Neuronal stem cell (in vitro differentiated cells): ENCODE measurements around the gene PRPF8.
A peak's percentile ranks its signal among the peaks of the same experiment; 100 is the strongest.

Source experiments
- DNase-seq: peaks from one replicate; pipeline ENCODE4 v3.0.0-alpha.2; 2013; ENCODE audit warnings: low spot score
- H2AFZ ChIP-seq: one replicate; pipeline ENCODE4 v1.6.1; 2013; ENCODE audit warnings: mild to moderate bottlenecking, low read length, inconsistent platforms
- H2AK5ac ChIP-seq: 2 replicates; pipeline ENCODE4 v1.6.1; 2013; ENCODE audit warnings: low read depth, mild to moderate bottlenecking, inconsistent platforms, low read length, moderate library complexity, mixed read lengths
- H2BK120ac ChIP-seq: 2 replicates; pipeline ENCODE4 v1.6.1; 2013; ENCODE audit warnings: low read depth, mild to moderate bottlenecking, inconsistent platforms, low read length, moderate library complexity, mixed read lengths
- H2BK12ac ChIP-seq: one replicate; pipeline ENCODE4 v1.6.1; 2013; ENCODE audit warnings: low read length, inconsistent platforms
- H2BK15ac ChIP-seq: 2 replicates; pipeline ENCODE4 v1.6.1; 2013; ENCODE audit warnings: mild to moderate bottlenecking, low read length, inconsistent platforms, mixed read lengths
- H2BK5ac ChIP-seq: one replicate; pipeline ENCODE4 v1.6.1; 2013; ENCODE audit warnings: inconsistent platforms, mild to moderate bottlenecking, low read length, moderate library complexity
- H3K14ac ChIP-seq: one replicate; pipeline ENCODE4 v1.6.1; 2013; ENCODE audit warnings: low read length, inconsistent platforms
- H3K18ac ChIP-seq: 2 replicates; pipeline ENCODE4 v1.6.1; 2013; ENCODE audit warnings: low read length, inconsistent platforms
- H3K23ac ChIP-seq: 2 replicates; pipeline ENCODE4 v1.6.1; 2013; ENCODE audit warnings: low read depth, mild to moderate bottlenecking, mixed read lengths, low read length, inconsistent platforms; ENCODE audit not compliant: poor library complexity
- H3K27ac ChIP-seq: replicated peaks from 3 replicates; pipeline ENCODE4 v1.5.1; 2013; ENCODE audit warnings: low read length, inconsistent platforms
- H3K27me3 ChIP-seq, 3 experiments: 2 replicates each; pipeline ENCODE4 v1.6.1; 2013; ENCODE audit warnings: low read length in 3 of 3, mild to moderate bottlenecking in 2 of 3, inconsistent platforms in 1 of 3, low read depth in 1 of 3, mixed read lengths in 1 of 3, moderate library complexity in 1 of 3; ENCODE audit not compliant: control insufficient read depth in 3 of 3, insufficient read depth in 3 of 3
- H3K36me3 ChIP-seq, 2 donors: replicated peaks in 1 of 2; 2 replicates each; pipeline ENCODE4 v1.6.1; 2013; ENCODE audit warnings: low read length in 2 of 2; ENCODE audit not compliant: control insufficient read depth in 2 of 2, insufficient read depth in 2 of 2
- H3K4ac ChIP-seq: 2 replicates; pipeline ENCODE4 v1.6.1; 2013; ENCODE audit warnings: inconsistent platforms, mild to moderate bottlenecking, low read length, moderate library complexity
- H3K4me1 ChIP-seq, 2 donors: 1 replicate in 1 of 2; 2 replicates in 1 of 2; pipeline ENCODE4 v1.6.1; 2013; ENCODE audit warnings: low read length in 2 of 2, low read depth in 1 of 2; ENCODE audit not compliant: control insufficient read depth in 2 of 2, insufficient read depth in 1 of 2
- H3K4me2 ChIP-seq: one replicate; pipeline ENCODE4 v1.6.1; 2013; ENCODE audit warnings: mild to moderate bottlenecking, low read length, inconsistent platforms; ENCODE audit not compliant: insufficient read depth, poor library complexity, severe bottlenecking
- H3K4me3 ChIP-seq, 2 donors: 2 replicates each; pipeline ENCODE4 v1.5.1; 2013; ENCODE audit warnings: low read length in 2 of 2, mild to moderate bottlenecking in 2 of 2, inconsistent platforms in 1 of 2, moderate library complexity in 1 of 2
- H3K79me1 ChIP-seq: one replicate; pipeline ENCODE4 v1.6.1; 2013; ENCODE audit warnings: low read depth, mild to moderate bottlenecking, inconsistent platforms, low read length, moderate library complexity
- H3K9ac ChIP-seq: one replicate; pipeline ENCODE4 v1.6.1; 2013; ENCODE audit warnings: mild to moderate bottlenecking, low read depth, low read length, inconsistent platforms; ENCODE audit not compliant: poor library complexity
- H3K9me3 ChIP-seq, 2 donors: replicated peaks in 1 of 2; 2 replicates each; pipeline versions ENCODE3 to v1.6.1; 2013; ENCODE audit warnings: low read length in 2 of 2, mild to moderate bottlenecking in 2 of 2, inconsistent platforms in 1 of 2, low read depth in 1 of 2, mixed read lengths in 1 of 2, moderate library complexity in 1 of 2; ENCODE audit not compliant: control insufficient read depth in 2 of 2, insufficient read depth in 1 of 2
- H4K8ac ChIP-seq: one replicate; pipeline ENCODE4 v1.6.1; 2013; ENCODE audit warnings: low read depth, mild to moderate bottlenecking, inconsistent platforms, low read length, moderate library complexity
- H4K91ac ChIP-seq: one replicate; pipeline ENCODE4 v1.6.1; 2013; ENCODE audit warnings: low read length, low read depth, mild to moderate bottlenecking, inconsistent platforms; ENCODE audit not compliant: poor library complexity
- WGBS, 2 donors: extraction: QIAGEN DNeasy Blood & Tissue Kit; methylation state at CpG; one replicate each; pipeline ENCODE4 v1.1.7; 2013; ENCODE audit warnings: missing lambda C conversion rate in 2 of 2, mixed read lengths in 1 of 2; ENCODE audit not compliant: insufficient read length in 2 of 2, insufficient replicate concordance in 1 of 2; ENCODE audit errors: extremely low coverage in 2 of 2; 5-methylcytosine and 5-hydroxymethylcytosine counted together

Gene PRPF8

GRCh38 chr17:1643999-1644492 is 40.6 kb downstream of the PRPF8 start:
- WGBS, 2 donors = no CpG with 5 or more reads among the region's 13 CpGs
- H3K14ac ChIP-seq = no peak overlapping the region
- H3K27ac ChIP-seq = no peak overlapping the region
- no peak overlapping the region for H2AFZ ChIP-seq
- H2AK5ac ChIP-seq = peak overlapping the region; percentile 96
- H3K4me2 ChIP-seq = peak overlapping the region; percentile 94
- H2BK5ac ChIP-seq = peak overlapping the region; percentile 48
- peak overlapping the region; percentile 99 for H2BK12ac ChIP-seq
- no peak overlapping the region for H3K9ac ChIP-seq
- H3K4me3 ChIP-seq = peak overlapping the region in 1 of 2 donors; percentile 35
- peak overlapping the region; percentile 89 for H2BK15ac ChIP-seq
- H2BK120ac ChIP-seq = no peak overlapping the region
- peak overlapping the region; percentile 95 for H3K18ac ChIP-seq
- peaks cover 2% of the 10 kb centered on the region for H3K79me1 ChIP-seq
- peaks cover 0 to 5% of the 10 kb centered on the region in 2 donors for H3K36me3 ChIP-seq
- no peak for DNase-seq
- H3K4me1 ChIP-seq = peaks cover 15 to 40% of the 10 kb centered on the region in 2 donors
- H3K27me3 ChIP-seq = peaks cover 0 to 27% (median 0%) of the 10 kb centered on the region in 3 experiments
- H3K4ac ChIP-seq = no peak overlapping the region
- H4K91ac ChIP-seq = no peak overlapping the region
- no peak overlapping the region for H4K8ac ChIP-seq
- H3K23ac ChIP-seq = peak overlapping the region; percentile 73
- H3K9me3 ChIP-seq = peaks cover 0 to 2% of the 10 kb centered on the region in 2 donors

- Histone ChIP-seq H4K8ac (no peak overlapping the region), H4K91ac (no peak overlapping the region), H3K23ac (peak overlapping the region; percentile 73), H2BK15ac (peak overlapping the region; percentile 89), H3K27ac (no peak overlapping the region), H3K4ac (no peak overlapping the region), H3K4me2 (peak overlapping the region; percentile 94), H2AFZ (no peak overlapping the region), H3K36me3 (peaks cover 0 to 5% of the 10 kb centered on the region in 2 donors), H3K14ac (peak overlapping the region; percentile 94), H3K9me3 (peaks cover 0 to 2% of the 10 kb centered on the region in 2 donors), H3K79me1 (peaks cover 2% of the 10 kb centered on the region), H2BK120ac (no peak overlapping the region), H2BK12ac (peak overlapping the region; percentile 99), H2BK5ac (peak overlapping the region; percentile 48), H3K18ac (peak overlapping the region; percentile 95), H3K27me3 (peaks cover 0 to 27% (median 0%) of the 10 kb centered on the region in 3 experiments), H3K9ac (peak overlapping the region; percentile 86), H3K4me1 (peaks cover 18 to 46% of the 10 kb centered on the region in 2 donors), H2AK5ac (peak overlapping the region; percentile 96), H3K4me3 (peak overlapping the region in 1 of 2 donors; percentile 76)
- no CpG with 5 or more reads among the region's 90 CpGs for WGBS, 2 donors
- peak; percentile 45 for DNase-seq
Observed at GRCh38 chr17:1643293-1643998, 41.2 kb downstream of the PRPF8 start.

GRCh38 chr17:1641065-1641403 is 43.6 kb downstream of the PRPF8 start:
- peak overlapping the region; percentile 54 for H2BK5ac ChIP-seq
- no peak overlapping the region for H3K27ac ChIP-seq
- peaks cover 22 to 45% of the 10 kb centered on the region in 2 donors for H3K4me1 ChIP-seq
- H2AK5ac ChIP-seq = peak overlapping the region; percentile 96
- H3K27me3 ChIP-seq = peaks cover 0 to 19% (median 0%) of the 10 kb centered on the region in 3 experiments
- no peak overlapping the region for H3K4ac ChIP-seq
- H3K23ac ChIP-seq = no peak overlapping the region
- H2BK12ac ChIP-seq = no peak overlapping the region
- no peak overlapping the region for H4K8ac ChIP-seq
- no peak overlapping the region for H4K91ac ChIP-seq
- no peaks in the 10 kb centered on the region for H3K9me3 ChIP-seq
- H3K79me1 ChIP-seq = peaks cover 2% of the 10 kb centered on the region
- peak overlapping the region; percentile 84 for H3K18ac ChIP-seq
- H3K9ac ChIP-seq = no peak overlapping the region
- peak overlapping the region; percentile 99 for H2BK15ac ChIP-seq
- H3K36me3 ChIP-seq = no peaks in the 10 kb centered on the region
- no peak overlapping the region for H2AFZ ChIP-seq
- no peak overlapping the region for H3K14ac ChIP-seq
- no peak overlapping the region for H2BK120ac ChIP-seq
- no CpG with 5 or more reads among the region's 12 CpGs for WGBS, 2 donors
- no peak for DNase-seq
- H3K4me3 ChIP-seq = no peak overlapping the region
- no peak overlapping the region for H3K4me2 ChIP-seq

- Histone ChIP-seq H3K9ac (no peak overlapping the region), H2AK5ac (peak overlapping the region; percentile 96), H2BK5ac (peak overlapping the region; percentile 54), H2BK120ac (peak overlapping the region; percentile 87), H2BK12ac (peak overlapping the region; percentile 98), H3K4me1 (peaks cover 21 to 39% of the 10 kb centered on the region in 2 donors), H3K23ac (peak overlapping the region; percentile 57), H3K14ac (peak overlapping the region; percentile 71), H4K91ac (peak overlapping the region; percentile 97), H3K9me3 (no peaks in the 10 kb centered on the region), H3K36me3 (no peaks in the 10 kb centered on the region), H3K27me3 (peaks cover 0 to 19% (median 0%) of the 10 kb centered on the region in 3 experiments), H2AFZ (no peak overlapping the region), H3K18ac (peak overlapping the region; percentile 84), H3K27ac (peak overlapping the region; percentile 27), H4K8ac (no peak overlapping the region), H3K79me1 (peaks cover 2% of the 10 kb centered on the region), H3K4ac (peak overlapping the region; percentile 84), H3K4me2 (no peak overlapping the region), H2BK15ac (peak overlapping the region; percentile 99), H3K4me3 (no peak overlapping the region)
- no peak for DNase-seq
- WGBS, 2 donors = no CpG with 5 or more reads among the region's 23 CpGs
Observed at GRCh38 chr17:1640329-1641064, 44.2 kb downstream of the PRPF8 start.
